H1 (cell line): ENCODE data around the gene RIOK3. TPM values are rescaled to one million over a fixed set of nuclear protein-coding genes. Genes with fewer than 3 reads are reported as not detected.

Experiments used
- CHD1 ChIP-seq: IDR thresholded peaks from 2 replicates; pipeline ENCODE4 v1.6.1; 2012; ENCODE audit warnings: low read depth, low read length, improper control_type of control experiment
- GTF2F1 ChIP-seq: IDR thresholded peaks from 2 replicates; pipeline ENCODE4 v1.6.1; 2012; ENCODE audit warnings: low read depth, low read length, improper control_type of control experiment, borderline replicate concordance
- JUN ChIP-seq: IDR thresholded peaks from 2 replicates; pipeline ENCODE4 v1.6.1; 2011; ENCODE audit warnings: low read depth, mild to moderate bottlenecking, improper control_type of control experiment, low read length
- JUND ChIP-seq: IDR thresholded peaks from 2 replicates; pipeline ENCODE4 v1.6.1; 2011; ENCODE audit warnings: mild to moderate bottlenecking, improper control_type of control experiment, low read length
- KDM5A ChIP-seq: fragments of 200-600 bp; IDR thresholded peaks from 2 replicates; pipeline ENCODE4 v1.7.1; 2012; ENCODE audit warnings: mild to moderate bottlenecking, low read length, inconsistent platforms, mixed read lengths
- PHF8 ChIP-seq: fragments of 200-600 bp; sonication (generic); conservative IDR thresholded peaks from 2 replicates; pipeline ENCODE4 v1.7.1; 2012; ENCODE audit warnings: low read depth, mild to moderate bottlenecking, inconsistent platforms, low read length, moderate library complexity
- POU5F1 ChIP-seq: IDR thresholded peaks from 2 replicates; pipeline ENCODE4 v1.6.1; 2011; ENCODE audit warnings: low read depth, mild to moderate bottlenecking, low read length, moderate library complexity
- RAD21 ChIP-seq, 2 experiments: IDR thresholded peaks in 1 of 2; conservative IDR thresholded peaks in 1 of 2; 2 replicates each; pipeline ENCODE4 v1.6.1; 2011; ENCODE audit warnings: low read depth in 2 of 2, low read length in 2 of 2, improper control_type of control experiment in 1 of 2, inconsistent platforms in 1 of 2, mild to moderate bottlenecking in 1 of 2, moderate library complexity in 1 of 2
- SP4 ChIP-seq: IDR thresholded peaks from 2 replicates; pipeline ENCODE4 v1.6.1; 2012; ENCODE audit warnings: low read length, inconsistent platforms
- YY1 ChIP-seq: IDR thresholded peaks from 2 replicates; pipeline ENCODE4 v1.6.1; 2011; ENCODE audit warnings: low read depth, mild to moderate bottlenecking, low read length
- ZNF274 ChIP-seq: IDR thresholded peaks from 2 replicates; pipeline ENCODE4 v1.7.0; 2012; ENCODE audit warnings: low read length, borderline replicate concordance; ENCODE audit errors: extremely low read depth
- polyA plus RNA-seq, 7 experiments: library from polyadenylated mRNA; depleted of rRNA in 3 of 7; stranded (reverse) in 5 of 7; unstranded in 2 of 7; fragments of >200 nt in 5 of 7; fragments of 200-250 nt in 2 of 7; gene quantifications; 1 replicate in 5 of 7; 2 replicates in 1 of 7; 4 replicates in 1 of 7; pipeline versions ENCODE4 v1.2.1 to v1.2.3, GENCODE V29; 2011 to 2013; ENCODE audit warnings: missing spikeins in 2 of 7, mixed read lengths in 2 of 7
- total RNA-seq: library from RNA; stranded (reverse); fragmentation: NEBNext Ultra II Directional; extraction: Animal tissue kit (Norgen Biotek cat#: 25700); gene quantifications from 2 replicates; pipeline ENCODE4 v1.2.1, GENCODE V29; 2021

Gene RIOK3
- total and polyA plus RNA-seq, 2 of the 8 experiments (the other 6 are each of a cell fraction or from before 2014, with no cell fraction given) = 7.5 to 24.3 TPM

DNA sequence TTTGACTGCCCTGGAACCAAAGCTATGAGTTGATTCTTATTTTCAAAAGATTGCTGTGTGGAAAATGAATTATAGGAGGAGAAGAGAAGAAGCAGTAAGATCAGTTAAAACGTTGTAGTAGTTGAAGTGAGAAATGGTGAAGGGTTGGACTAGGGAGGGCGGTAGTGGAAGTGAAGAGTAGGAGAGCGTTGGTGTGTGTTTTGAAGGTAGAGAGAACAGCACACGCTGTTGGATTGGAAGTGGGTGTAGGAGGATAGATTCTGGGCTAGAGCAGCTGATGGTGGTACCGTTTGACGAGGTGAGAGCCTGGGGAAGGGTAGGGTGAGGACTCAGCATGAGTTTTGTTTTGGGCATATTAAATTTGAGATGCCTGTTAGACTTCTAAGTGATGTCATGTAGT lies 18.4 kb downstream of the RIOK3 start (continued):
- TF ChIP-seq YY1 = no peak
- no peak for TF ChIP-seq JUN
- TF ChIP-seq SP4 = no peak
- TF ChIP-seq GTF2F1 = no peak
- no peak for TF ChIP-seq ZNF274
- TF ChIP-seq KDM5A = no peak
- TF ChIP-seq JUND = no peak
- TF ChIP-seq RAD21 (IDR thresholded peaks at IDR 0.05 in 1 of 2, conservative IDR thresholded peaks at IDR 0.05 in 1 of 2; ENCODE audit: low read depth in 2 of 2, low read length in 2 of 2) = no peak
- TF ChIP-seq CHD1 = no peak
- TF ChIP-seq PHF8 = no peak
- no peak for TF ChIP-seq POU5F1
